Coronary artery (tissue), 2 donors: Measurements from ENCODE around the gene STK31.
"Not testable (repeated sequence)": the region's sequence is repeated elsewhere in the genome, so short reads cannot be mapped to it uniquely, and the experiment has no call there.

Experiments
- DNase-seq: peaks from one replicate; pipeline ENCODE4 v3.0.0-alpha.2; 2017; ENCODE audit warnings: low spot score
- H3K27ac ChIP-seq, 2 donors: fragments of 200-600 bp; sonication (generic); one replicate each; pipeline ENCODE4 v1.5.1; 2016 to 2019
- H3K4me3 ChIP-seq: fragments of 200-600 bp; sonication (generic); 2 replicates; pipeline ENCODE4 v1.5.1; 2016; ENCODE audit warnings: mild to moderate bottlenecking, moderate library complexity
- CTCF ChIP-seq: fragments of 200-600 bp; sonication (generic); IDR thresholded peaks from one replicate; pipeline ENCODE4 v1.5.1; 2019; ENCODE audit warnings: antibody characterized with exemption

Gene STK31

GRCh38 chr7:23852135-23852534, 142.1 kb downstream of the STK31 start:
- Histone ChIP-seq H3K4me3 (no peak overlapping the region), H3K27ac (no peak overlapping the region)
- DNase-seq = no peak
- TF ChIP-seq CTCF = no peak

GRCh38 chr7:23852988-23853387, 143.0 kb downstream of the STK31 start:
- TF ChIP-seq CTCF = no peak
- Histone ChIP-seq H3K4me3 (no peak overlapping the region), H3K27ac (no peak overlapping the region)
- DNase-seq = no peak

GRCh38 chr7:23863209-23863787, 153.3 kb downstream of the STK31 start:
- TF ChIP-seq CTCF = no peak
- no peak overlapping the region for H3K27ac ChIP-seq
- H3K4me3 ChIP-seq = no peak overlapping the region
- DNase-seq = no peak

GRCh38 chr7:23864973-23865372, 155.0 kb downstream of the STK31 start:
- Histone ChIP-seq H3K4me3 (no peak overlapping the region), H3K27ac (no peak overlapping the region)
- TF ChIP-seq CTCF = no peak

GRCh38 chr7:23873306-23873705, 163.3 kb downstream of the STK31 start:
- no peak for TF ChIP-seq CTCF
- Histone ChIP-seq H3K27ac (no peak overlapping the region), H3K4me3 (no peak overlapping the region)
- DNase-seq = no peak

More at GRCh38 chr7:23864973-23865372, 155.0 kb downstream of the STK31 start:
- no peak for DNase-seq

GRCh38 chr7:23876526-23876925, 166.5 kb downstream of the STK31 start:
- DNase-seq, H3K4me3 ChIP-seq, H3K27ac ChIP-seq: not testable (repeated sequence)
